HG03571 (cell line): ENCODE results near the gene NKX6-1.

Experiments used
- ATAC-seq: cut with Tn5 transposase; IDR thresholded peaks from one replicate; pipeline ENCODE4 v1.9.1; 2021; ENCODE audit not compliant: unreplicated experiment

The NKX6-1 gene

DNA sequence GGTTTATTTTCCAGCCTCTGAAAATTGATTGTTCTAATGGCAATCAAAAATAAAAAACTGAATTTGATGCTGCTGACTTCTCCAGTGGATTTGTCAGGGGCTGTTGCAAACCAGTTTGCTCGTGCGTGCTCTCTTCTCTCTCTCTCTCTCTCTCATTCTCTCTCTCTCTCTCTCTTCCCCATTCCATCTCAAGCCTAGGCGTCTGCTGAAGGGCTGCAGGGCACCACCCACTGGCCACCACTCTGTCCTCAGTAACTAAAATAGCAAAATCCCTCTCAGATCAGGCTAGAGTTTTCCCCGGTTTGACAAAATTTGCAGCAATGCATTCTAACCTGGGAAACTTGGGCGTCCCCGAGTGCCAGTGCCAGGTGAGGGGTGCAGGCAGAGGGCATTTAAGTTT, 19.4 kb downstream of the NKX6-1 start:
- ATAC-seq: no peak

DNA sequence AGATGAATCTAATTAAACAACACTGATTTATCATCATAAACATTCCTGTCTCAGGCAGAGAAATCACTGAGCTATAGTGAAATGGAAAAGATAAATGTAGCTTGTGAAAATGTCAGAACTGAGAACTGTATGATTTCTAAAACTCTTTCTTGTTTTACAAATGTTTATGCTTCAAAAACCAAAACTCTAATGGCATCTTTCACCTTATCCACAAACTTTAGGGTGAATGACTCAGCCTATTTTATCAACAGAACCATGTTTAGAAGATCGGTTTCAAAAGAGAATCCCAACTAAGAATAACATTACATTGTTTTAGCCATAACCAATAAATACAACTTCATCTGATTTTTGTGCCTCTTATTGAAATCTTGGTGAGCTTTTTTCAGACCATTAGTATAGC, 21.4 kb downstream of the NKX6-1 start:
- ATAC-seq: no peak

DNA sequence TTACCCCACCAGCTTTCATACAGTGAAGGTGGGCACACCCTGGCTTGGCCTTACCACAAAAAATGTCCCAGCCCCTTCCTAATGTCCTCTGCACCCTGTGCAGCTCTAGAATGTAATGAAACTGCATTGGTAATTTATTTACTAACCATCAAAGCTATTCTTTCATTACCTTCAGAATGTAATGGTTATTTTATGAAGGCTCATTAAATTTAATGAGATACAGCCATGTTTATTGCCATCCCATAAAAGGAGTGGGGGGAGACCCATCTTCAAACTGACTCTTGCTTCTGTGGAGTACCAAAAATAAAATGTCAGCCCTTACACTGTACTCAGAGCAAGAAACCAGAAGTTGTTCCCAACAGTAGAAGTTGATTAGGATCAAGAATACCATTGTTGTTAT, 25.0 kb downstream of the NKX6-1 start:
- ATAC-seq: no peak

DNA sequence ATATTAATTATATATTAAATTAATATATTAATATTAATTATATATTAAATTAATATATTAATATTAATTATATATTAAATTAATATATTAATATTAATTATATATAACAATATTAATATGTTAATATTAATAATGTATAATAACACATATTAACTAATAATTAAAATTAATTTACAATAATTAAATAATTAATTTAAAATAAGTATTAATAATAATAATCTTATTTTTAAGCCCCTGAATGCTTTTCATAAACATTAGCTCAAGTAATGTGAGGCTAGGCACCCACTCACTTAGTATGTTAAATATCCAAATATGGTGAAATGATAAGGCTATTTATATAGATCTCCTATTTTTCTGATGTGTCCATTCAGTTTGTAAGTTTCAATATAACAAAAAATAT, 26.9 kb downstream of the NKX6-1 start:
- no peak for ATAC-seq

DNA sequence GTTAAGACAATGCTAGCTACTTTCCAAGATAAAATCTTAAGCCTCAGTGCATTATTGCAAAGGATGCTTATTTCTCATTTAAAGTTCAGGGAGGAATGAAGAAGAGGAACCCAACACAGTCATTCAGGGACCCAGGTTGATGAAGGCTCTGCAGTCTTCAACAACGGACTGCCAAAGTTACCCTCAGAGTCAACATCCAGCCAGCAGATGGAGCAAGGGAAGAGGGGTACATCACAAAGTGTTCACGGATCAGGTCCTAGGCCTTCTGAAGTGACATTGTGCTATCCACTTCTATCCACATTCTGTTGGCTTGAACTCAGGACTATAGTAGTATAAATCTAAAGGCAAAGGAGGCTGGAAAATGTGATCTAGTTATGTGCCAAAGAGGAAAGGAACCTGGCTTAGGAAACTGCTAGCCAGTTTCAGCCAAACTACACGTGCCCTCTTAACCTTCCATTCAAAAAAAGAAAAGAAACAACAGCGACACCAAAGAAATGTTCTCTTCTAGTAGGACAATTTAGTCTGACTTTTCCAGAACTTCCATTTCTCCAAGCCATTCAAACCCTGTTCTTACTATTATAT, 28.8 kb downstream of the NKX6-1 start:
- ATAC-seq: no peak

DNA sequence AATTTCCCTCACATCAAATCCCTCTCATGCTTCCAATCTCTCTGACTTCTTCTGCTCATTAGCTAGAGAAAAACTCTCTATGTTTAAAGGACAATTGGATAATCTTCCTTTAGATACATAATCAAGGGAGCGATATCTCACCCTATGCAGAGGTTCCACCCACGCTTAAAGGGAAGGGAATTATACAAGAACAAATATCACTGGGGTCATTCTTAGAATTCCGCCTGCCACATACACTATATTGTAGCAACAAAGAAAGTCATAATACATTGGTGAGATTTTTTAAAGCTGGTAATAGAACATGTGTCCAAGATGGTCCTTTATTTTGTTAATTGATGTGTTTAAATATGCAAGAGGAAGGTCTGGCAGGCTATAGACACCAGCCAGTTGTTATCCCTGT, 31.5 kb downstream of the NKX6-1 start:
- ATAC-seq: no peak

DNA sequence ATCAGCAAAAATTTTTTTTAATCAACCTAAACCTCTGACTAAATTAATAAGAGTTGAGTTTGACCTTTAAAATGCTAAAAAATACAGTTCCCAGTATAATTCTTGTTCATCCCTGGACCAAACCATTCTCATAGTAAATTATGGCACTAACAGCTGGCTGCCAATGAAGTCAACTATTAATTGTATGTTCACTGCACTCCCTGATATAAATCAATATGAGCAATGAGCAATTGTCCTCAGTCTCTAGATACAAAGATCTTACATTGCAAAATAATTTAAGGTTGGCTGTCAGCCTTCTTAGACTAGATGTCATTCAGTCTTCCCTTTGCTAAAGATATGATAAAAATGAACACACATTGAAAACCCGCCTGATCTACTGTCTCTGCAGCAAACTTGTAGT, 39.3 kb downstream of the NKX6-1 start:
- ATAC-seq: no peak

DNA sequence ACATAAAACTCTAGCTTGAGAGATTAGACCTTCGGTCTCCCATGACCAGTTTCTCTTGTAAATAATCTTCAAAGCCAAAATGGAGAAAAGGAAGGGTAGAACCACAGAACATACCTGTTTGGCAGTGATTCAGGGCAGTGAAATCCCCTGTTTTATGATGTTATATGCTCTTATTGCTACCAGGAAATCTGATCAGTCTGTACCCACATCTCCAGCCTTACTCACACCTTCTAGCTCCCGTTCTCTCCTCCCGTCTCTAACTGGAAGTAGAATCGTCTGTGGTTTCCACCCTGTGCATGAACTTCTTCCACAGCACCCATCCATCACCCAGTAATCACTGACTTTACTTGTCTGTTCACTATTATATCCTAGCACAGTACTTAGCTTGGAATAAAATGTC, 42.9 kb downstream of the NKX6-1 start:
- ATAC-seq: no peak

DNA sequence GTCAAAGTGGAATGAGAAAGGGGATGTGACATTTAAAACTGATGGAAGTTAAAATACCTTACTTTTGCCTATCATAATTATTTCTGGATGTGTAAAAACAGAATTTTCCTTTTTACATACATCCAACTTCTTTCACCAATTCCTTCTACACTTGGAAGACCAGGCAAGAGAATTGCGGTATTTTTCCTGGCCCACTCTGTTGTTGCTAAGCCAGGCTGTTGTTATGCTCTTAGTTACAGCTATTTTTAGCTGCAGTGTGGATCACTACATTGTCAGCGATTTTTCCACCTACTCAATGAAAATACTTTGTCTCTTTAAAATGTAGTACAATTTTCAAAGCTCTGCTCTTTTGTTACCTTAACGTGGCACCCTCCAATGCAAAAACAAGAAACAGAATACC, 43.4 kb downstream of the NKX6-1 start:
- no peak for ATAC-seq

DNA sequence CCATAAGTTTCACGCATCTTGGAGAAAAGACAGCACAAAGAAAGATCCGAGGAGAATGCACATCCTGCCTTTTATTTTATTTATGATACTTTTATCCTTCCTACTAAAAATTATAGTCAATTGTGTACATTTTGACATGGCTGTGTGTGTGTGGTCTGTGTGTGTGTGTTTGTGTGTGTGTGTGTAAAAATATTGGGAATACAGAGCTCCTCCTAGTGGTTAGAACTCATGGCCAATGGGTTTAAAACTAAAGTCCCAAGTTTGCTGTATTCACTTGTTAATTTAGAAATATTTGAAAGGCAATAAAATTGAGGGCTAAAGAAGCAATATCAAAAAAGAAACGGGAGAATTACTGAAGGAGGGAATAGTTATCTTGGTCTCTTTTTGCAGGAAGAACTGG, 47.5 kb downstream of the NKX6-1 start:
- no peak for ATAC-seq

DNA sequence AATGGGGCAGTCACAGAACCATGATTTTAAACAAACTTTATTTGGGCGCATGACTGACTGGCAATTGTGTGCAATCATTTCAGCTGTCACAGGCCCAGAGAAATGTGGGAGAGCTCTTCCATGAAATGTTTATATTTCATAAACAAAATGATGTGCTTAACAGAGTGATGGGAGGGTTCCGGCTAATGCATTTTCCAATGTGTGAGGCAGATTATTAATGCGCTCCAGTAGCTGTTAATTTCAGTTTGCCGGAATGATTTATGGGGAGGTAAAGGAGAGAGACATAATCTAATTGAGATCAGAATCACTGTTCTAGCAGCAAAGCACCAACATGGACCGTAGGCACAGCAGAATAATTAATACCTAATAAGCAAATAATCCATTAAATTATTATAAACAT, 55.6 kb downstream of the NKX6-1 start:
- ATAC-seq: no peak

DNA sequence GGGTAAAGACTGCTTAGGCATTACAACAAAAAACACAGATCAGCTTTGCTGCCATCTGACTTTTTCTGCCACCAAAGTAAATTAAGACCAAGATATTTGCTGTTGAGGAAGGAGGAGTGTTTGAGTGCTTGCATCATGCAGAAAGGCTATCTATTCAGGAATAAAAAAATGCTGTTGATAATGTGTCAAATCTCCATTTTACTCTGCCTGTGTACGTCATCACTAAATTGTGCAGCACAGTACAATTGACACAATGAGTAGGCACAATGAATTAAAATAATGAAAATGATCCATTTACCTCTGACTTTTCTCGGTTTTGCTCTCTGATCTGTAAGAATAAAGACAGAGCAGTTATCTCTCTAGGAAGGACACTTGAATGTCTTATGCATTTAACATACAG, 56.3 kb downstream of the NKX6-1 start:
- no peak for ATAC-seq
